DOHH2 (cell line): ENCODE data around the gene EXOSC10.

Experiments used
- EZH2phosphoT487 ChIP-seq: fragments of 200-600 bp; sonication (generic); IDR thresholded peaks from 2 replicates; pipeline ENCODE4 v1.6.1; 2017; ENCODE audit warnings: borderline replicate concordance, mild to moderate bottlenecking, antibody characterized with exemption, low read length, moderate library complexity, mixed read lengths
- TF ChIP-seq, protein P1 (sequence below): fragments of 200-600 bp; sonication (generic); IDR thresholded peaks from one replicate; pipeline ENCODE4 v1.5.1; 2014; ENCODE audit warnings: antibody characterized with exemption, mild to moderate bottlenecking, low read depth, low read length; ENCODE audit not compliant: poor library complexity, severe bottlenecking

DNA sequence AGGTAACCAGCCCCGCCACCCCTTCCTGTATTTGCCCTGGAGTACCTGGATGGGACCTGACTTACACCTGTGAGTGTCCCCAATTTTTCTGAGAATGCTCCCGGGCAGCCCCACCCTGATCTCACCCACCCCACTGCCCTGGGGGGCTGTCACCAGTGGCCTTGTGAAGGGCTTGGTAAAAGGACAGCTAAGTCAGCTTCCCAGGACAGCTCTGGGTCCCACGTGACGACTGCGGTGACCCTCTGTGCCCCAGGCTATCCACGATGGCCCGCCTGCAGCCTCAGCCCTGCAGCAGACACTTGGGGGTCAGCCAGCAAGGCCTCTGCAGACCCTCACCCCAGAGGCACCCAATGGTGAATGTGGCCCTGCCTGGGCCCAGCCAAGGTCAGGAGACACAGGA, 45.5 kb downstream of the EXOSC10 start:
- TF ChIP-seq, protein P1, sequence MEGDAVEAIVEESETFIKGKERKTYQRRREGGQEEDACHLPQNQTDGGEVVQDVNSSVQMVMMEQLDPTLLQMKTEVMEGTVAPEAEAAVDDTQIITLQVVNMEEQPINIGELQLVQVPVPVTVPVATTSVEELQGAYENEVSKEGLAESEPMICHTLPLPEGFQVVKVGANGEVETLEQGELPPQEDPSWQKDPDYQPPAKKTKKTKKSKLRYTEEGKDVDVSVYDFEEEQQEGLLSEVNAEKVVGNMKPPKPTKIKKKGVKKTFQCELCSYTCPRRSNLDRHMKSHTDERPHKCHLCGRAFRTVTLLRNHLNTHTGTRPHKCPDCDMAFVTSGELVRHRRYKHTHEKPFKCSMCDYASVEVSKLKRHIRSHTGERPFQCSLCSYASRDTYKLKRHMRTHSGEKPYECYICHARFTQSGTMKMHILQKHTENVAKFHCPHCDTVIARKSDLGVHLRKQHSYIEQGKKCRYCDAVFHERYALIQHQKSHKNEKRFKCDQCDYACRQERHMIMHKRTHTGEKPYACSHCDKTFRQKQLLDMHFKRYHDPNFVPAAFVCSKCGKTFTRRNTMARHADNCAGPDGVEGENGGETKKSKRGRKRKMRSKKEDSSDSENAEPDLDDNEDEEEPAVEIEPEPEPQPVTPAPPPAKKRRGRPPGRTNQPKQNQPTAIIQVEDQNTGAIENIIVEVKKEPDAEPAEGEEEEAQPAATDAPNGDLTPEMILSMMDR, result no peak
- no peak for TF ChIP-seq EZH2phosphoT487
